Kidney (tissue), 14 donors: ENCODE results near the gene DTNBP1. TPM values are rescaled to one million over a fixed set of nuclear protein-coding genes. Genes with fewer than 3 reads are reported as not detected.

ENCODE experiments used
- DNase-seq, 5 donors: peaks; one replicate each; pipeline ENCODE4 v3.0.0-alpha.2; 2013 to 2020
- FAIRE-seq: peaks from 2 replicates; lab custom pipeline; 2012; peaks lifted over from hg19 to GRCh38; lab: Jason Lieb, UNC
- H3K27ac ChIP-seq, 2 donors: one replicate each; pipeline ENCODE4 v1.7.0; 2013; ENCODE audit warnings: low read depth in 2 of 2, low read length in 2 of 2, inconsistent platforms in 1 of 2
- H3K27me3 ChIP-seq: one replicate; pipeline ENCODE4 v1.7.1; 2013; ENCODE audit warnings: low read length, inconsistent platforms; ENCODE audit not compliant: control insufficient read depth, insufficient read depth
- H3K36me3 ChIP-seq, 3 donors: one replicate each; pipeline versions ENCODE4 v1.7.0 to v1.7.1; 2013; ENCODE audit warnings: low read length in 3 of 3, control low read depth in 1 of 3, inconsistent platforms in 1 of 3; ENCODE audit not compliant: insufficient read depth in 3 of 3, control insufficient read depth in 2 of 3
- H3K4me1 ChIP-seq, 3 donors: one replicate each; pipeline versions ENCODE4 v1.7.0 to v1.7.1; 2013; ENCODE audit warnings: low read length in 3 of 3, inconsistent platforms in 1 of 3, low read depth in 1 of 3; ENCODE audit not compliant: control insufficient read depth in 2 of 3, insufficient read depth in 2 of 3
- H3K4me3 ChIP-seq, 3 donors: one replicate each; pipeline versions ENCODE4 v1.7.0 to v1.8.1; 2013; ENCODE audit warnings: low read length in 3 of 3, control low read depth in 1 of 3, inconsistent platforms in 1 of 3
- H3K9ac ChIP-seq, 3 donors: one replicate each; pipeline versions ENCODE4 v1.7.0 to v1.7.1; 2013; ENCODE audit warnings: low read length in 3 of 3, control low read depth in 1 of 3, inconsistent platforms in 1 of 3
- H3K9me3 ChIP-seq, 3 donors: one replicate each; pipeline versions ENCODE4 v1.7.0 to v1.7.1; 2013; ENCODE audit warnings: low read length in 3 of 3, control low read depth in 1 of 3, inconsistent platforms in 1 of 3; ENCODE audit not compliant: control insufficient read depth in 2 of 3, insufficient read depth in 1 of 3
- CTCF ChIP-seq: IDR thresholded peaks from 3 replicates; pipeline ENCODE4 v1.5.1; 2012; ENCODE audit warnings: mild to moderate bottlenecking, moderate library complexity, borderline replicate concordance; ENCODE audit not compliant: insufficient read depth; ENCODE audit errors: extremely low read depth
- intact Hi-C: fragments of 100-400 bp; cut with DNase I; formaldehyde crosslinking; loops from one replicate; pipeline ENCODE4 v1.11.1; 2022
- polyA plus RNA-seq: library from polyadenylated mRNA; stranded (reverse); fragments of 350-450 nt; fragmentation: Illumina TruSeq; extraction: RNeasy Lipid Tissue Mini Kit (QIAGEN cat#74804); gene quantifications from one replicate; pipeline ENCODE4 v1.2.3, GENCODE V29; 2014; ENCODE audit warnings: low read depth, low replicate concordance; ENCODE audit not compliant: insufficient read depth
- total RNA-seq: library from RNA; stranded (reverse); fragmentation: NEBNext Ultra II Directional; extraction: Animal tissue kit (Norgen Biotek cat#: 25700); gene quantifications from one replicate; pipeline ENCODE4 v1.2.1, GENCODE V29; 2021
- donor health status: control.
- donor health status: control.
- donor health status: control.
- donor health status: control.
- donor health status: control.
- donor health status: DM: yes; HTN: yes; CAD: no.
- donor health status: Normal renal cell carcinoma (clear cell type).

DTNBP1 gene
- total and polyA plus RNA-seq, 2 donors from 2014 or later: 25.2 to 36.2 TPM

GRCh38 chr6:15504040-15504495, 158.8 kb downstream of the DTNBP1 start:
- TF ChIP-seq CTCF: no peak
- Histone ChIP-seq H3K27ac (peak overlapping the region; percentile 70 to 86), H3K4me3 (peak overlapping the region in 1 of 3 donors; percentile 36), H3K36me3 (peaks cover 0 to 4% (median 0%) of the 10 kb centered on the region in 3 donors), H3K9ac (peak overlapping the region in 1 of 3 donors; percentile 44), H3K27me3 (no peaks in the 10 kb centered on the region), H3K9me3 (no peaks in the 10 kb centered on the region), H3K4me1 (peaks cover 4 to 29% (median 27%) of the 10 kb centered on the region in 3 donors)
- peak in 4 of 5 donors; percentile 43 to 82 (median 60) for DNase-seq
- intact Hi-C loops: no loop called here
- FAIRE-seq: no peak

GRCh38 chr6:15503346-15503680, 159.5 kb downstream of the DTNBP1 start:
- Histone ChIP-seq H3K36me3 (peaks cover 2 to 5% (median 2%) of the 10 kb centered on the region in 3 donors), H3K27ac (no peak overlapping the region), H3K4me1 (peaks cover 4 to 29% (median 27%) of the 10 kb centered on the region in 3 donors), H3K4me3 (no peak overlapping the region), H3K9me3 (no peaks in the 10 kb centered on the region), H3K27me3 (no peaks in the 10 kb centered on the region), H3K9ac (no peak overlapping the region)
- intact Hi-C loops: no loop called here
- no peak for DNase-seq
- no peak for FAIRE-seq
- TF ChIP-seq CTCF: no peak

- TF ChIP-seq CTCF: no peak
- no peaks in the 10 kb centered on the region for H3K27me3 ChIP-seq
- H3K9ac ChIP-seq: no peak overlapping the region
- no peaks in the 10 kb centered on the region for H3K9me3 ChIP-seq
- no peak overlapping the region for H3K27ac ChIP-seq
- H3K4me1 ChIP-seq: peaks cover 4 to 29% (median 27%) of the 10 kb centered on the region in 3 donors
- intact Hi-C loops: no loop called here
- FAIRE-seq (no peak), DNase-seq (peak in 1 of 5 donors; percentile 54)
- peaks cover 2 to 5% (median 3%) of the 10 kb centered on the region in 3 donors for H3K36me3 ChIP-seq
- no peak overlapping the region for H3K4me3 ChIP-seq
Measured at GRCh38 chr6:15502446-15503345, 160.1 kb downstream of the DTNBP1 start.
